Testis (tissue), 2 donors: Measurements from ENCODE around the gene PXYLP1.

ENCODE experiments used
- POLR2A ChIP-seq: fragments of 450-650 bp; IDR thresholded peaks from one replicate; pipeline ENCODE4 v1.6.1; 2017; ENCODE audit warnings: antibody characterized with exemption, mild to moderate bottlenecking, moderate library complexity
- TF ChIP-seq, protein P1 (sequence below), 3 experiments: fragments of 450-650 bp in 2 of 3; fragments of 200-600 bp in 1 of 3; sonication (generic) in 1 of 3; IDR thresholded peaks; one replicate each; pipeline ENCODE4 v1.5.1; 2016 to 2019; ENCODE audit warnings: antibody characterized with exemption in 3 of 3, mild to moderate bottlenecking in 2 of 3, moderate library complexity in 1 of 3

DNA sequence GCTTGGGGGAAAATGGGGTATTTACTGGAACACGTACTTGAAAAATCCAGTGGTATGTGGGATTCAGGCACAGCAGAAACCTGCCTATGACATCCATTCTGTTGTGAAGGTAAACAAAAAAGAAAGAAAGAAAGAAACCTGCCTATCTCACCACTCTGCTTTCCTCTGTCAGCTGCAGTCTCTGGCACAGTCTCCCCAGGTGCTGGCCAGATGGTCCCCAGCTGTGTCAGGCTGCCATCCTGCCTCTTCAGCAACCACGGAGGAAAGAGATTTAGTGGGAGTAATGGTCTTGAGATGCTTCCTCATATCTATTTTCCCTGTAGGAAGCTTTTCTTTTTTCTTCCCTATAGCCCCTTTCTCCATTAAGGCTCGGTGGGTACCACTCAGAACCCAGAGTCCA is 2.5 kb upstream of the PXYLP1 start:
- TF ChIP-seq, protein P1, sequence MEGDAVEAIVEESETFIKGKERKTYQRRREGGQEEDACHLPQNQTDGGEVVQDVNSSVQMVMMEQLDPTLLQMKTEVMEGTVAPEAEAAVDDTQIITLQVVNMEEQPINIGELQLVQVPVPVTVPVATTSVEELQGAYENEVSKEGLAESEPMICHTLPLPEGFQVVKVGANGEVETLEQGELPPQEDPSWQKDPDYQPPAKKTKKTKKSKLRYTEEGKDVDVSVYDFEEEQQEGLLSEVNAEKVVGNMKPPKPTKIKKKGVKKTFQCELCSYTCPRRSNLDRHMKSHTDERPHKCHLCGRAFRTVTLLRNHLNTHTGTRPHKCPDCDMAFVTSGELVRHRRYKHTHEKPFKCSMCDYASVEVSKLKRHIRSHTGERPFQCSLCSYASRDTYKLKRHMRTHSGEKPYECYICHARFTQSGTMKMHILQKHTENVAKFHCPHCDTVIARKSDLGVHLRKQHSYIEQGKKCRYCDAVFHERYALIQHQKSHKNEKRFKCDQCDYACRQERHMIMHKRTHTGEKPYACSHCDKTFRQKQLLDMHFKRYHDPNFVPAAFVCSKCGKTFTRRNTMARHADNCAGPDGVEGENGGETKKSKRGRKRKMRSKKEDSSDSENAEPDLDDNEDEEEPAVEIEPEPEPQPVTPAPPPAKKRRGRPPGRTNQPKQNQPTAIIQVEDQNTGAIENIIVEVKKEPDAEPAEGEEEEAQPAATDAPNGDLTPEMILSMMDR (IDR thresholded peaks at IDR 0.05), result no peak
- TF ChIP-seq POLR2A, result no peak
